GM19240 (cell line): Measurements from ENCODE around the gene ANKHD1.

Source experiments
- DNase-seq: peaks from one replicate; pipeline ENCODE4 v3.0.0; 2011; ENCODE audit warnings: low spot score; ENCODE audit not compliant: insufficient read length

Gene ANKHD1

GRCh38 chr5:140544986-140545385 lies 143.4 kb downstream of the ANKHD1 start:
- no peak for DNase-seq

- no peak for DNase-seq
Observed at GRCh38 chr5:140545606-140546005, 144.0 kb downstream of the ANKHD1 start.

GRCh38 chr5:140546851-140547507 lies 145.3 kb downstream of the ANKHD1 start:
- DNase-seq = no peak

- DNase-seq = peak; percentile 51
Observed at GRCh38 chr5:140547508-140548299, 146.1 kb downstream of the ANKHD1 start, which contains the start of gene EIF4EBP3. Gene EIF4EBP3 (plus strand): TSS chr5:140547662. CDS start chr5:140547738, 76 bp downstream.

GRCh38 chr5:140548300-140548688 lies 146.7 kb downstream of the ANKHD1 start:
- DNase-seq = no peak

GRCh38 chr5:140548791-140549190 lies 147.2 kb downstream of the ANKHD1 start:
- no peak for DNase-seq

- DNase-seq = no peak
Observed at GRCh38 chr5:140549237-140550144, 147.9 kb downstream of the ANKHD1 start.

- no peak for DNase-seq
Observed at GRCh38 chr5:140550147-140551079, 148.8 kb downstream of the ANKHD1 start.

- DNase-seq = no peak
Observed at GRCh38 chr5:140551872-140552271, 150.2 kb downstream of the ANKHD1 start.

GRCh38 chr5:140553657-140554056 lies 152.0 kb downstream of the ANKHD1 start:
- no peak for DNase-seq

GRCh38 chr5:140554454-140554853 lies 152.8 kb downstream of the ANKHD1 start:
- DNase-seq = no peak

- no peak for DNase-seq
Observed at GRCh38 chr5:140555747-140556312, 154.2 kb downstream of the ANKHD1 start.

- no peak for DNase-seq
Observed at GRCh38 chr5:140556438-140556837, 154.8 kb downstream of the ANKHD1 start.

- peak; percentile 74 for DNase-seq
Observed at GRCh38 chr5:140557136-140557805, 155.6 kb downstream of the ANKHD1 start, which contains the start of gene SRA1. Gene SRA1 (minus strand): TSS chr5:140557473. CDS start chr5:140557452, 21 bp downstream.

- no peak for DNase-seq
Observed at GRCh38 chr5:140557965-140558364, 156.3 kb downstream of the ANKHD1 start.

GRCh38 chr5:140558542-140558941 lies 156.9 kb downstream of the ANKHD1 start:
- no peak for DNase-seq

GRCh38 chr5:140560227-140560626 lies 158.6 kb downstream of the ANKHD1 start:
- DNase-seq = no peak

- no peak for DNase-seq
Observed at GRCh38 chr5:140561753-140562523, 160.3 kb downstream of the ANKHD1 start.

GRCh38 chr5:140563596-140563995 lies 162.0 kb downstream of the ANKHD1 start:
- DNase-seq = no peak
